ENCODE measurements around the gene WDR90.
"Not testable (repeated sequence)": the region's sequence is repeated elsewhere in the genome, so short reads cannot be mapped to it uniquely, and the experiment has no call there.

WDR90 gene

DNA sequence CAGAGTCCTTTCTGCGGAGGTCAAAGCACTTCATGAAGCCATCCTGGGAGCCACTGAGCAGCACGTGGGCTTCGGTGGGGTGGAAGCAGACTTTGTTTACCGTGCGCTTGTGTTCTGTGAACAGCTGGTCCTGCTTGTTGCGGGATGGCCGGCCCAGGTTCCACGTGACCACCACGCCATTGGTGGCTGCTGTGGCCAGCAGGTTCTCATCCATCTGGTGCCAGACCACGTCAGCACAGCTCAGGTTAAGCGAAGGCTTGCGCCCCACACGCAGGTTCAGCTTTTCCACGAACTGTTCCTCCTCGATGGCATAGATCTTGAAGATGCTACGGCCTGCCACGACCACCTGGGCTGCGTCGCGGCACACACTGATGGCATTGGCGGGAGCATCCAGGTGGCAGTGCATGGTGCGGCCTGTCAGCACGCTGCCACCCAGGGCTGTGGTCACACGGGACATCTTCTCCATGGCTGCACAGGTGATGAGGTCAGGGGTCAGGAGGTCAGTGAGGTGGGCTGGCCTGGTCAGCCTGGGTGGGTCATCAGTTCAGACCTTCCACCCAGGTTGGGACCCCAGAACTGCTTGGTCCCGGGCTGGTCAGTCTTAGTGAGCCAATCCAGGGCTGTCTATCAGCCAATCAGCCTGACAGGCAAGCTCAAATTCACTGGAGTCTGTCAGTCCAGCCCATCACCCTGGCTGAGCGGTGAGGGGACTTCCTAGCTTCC is 40.2 kb downstream of the WDR90 start:
- DNase-seq (ENCODE audit: low read depth) = no peak

DNA sequence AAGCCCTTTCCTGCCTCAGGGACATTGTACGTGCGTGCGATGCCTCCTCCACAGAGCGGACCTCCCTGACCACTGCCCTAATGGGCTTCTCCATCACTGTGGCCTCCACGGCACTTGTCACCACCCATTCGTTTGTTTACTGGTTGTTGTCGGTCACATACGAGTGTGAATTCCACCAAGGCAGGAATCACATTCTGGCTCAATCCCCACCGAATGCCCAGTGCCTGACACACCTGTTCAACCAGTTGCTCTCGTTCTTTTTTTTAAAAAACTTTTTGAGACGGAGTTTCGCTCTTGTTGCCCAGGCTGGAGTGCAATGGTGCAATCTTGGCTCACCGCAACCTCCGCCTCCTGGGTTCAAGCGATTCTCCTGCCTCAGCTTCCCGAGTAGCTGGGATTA is 42.1 kb downstream of the WDR90 start:
- not testable (repeated sequence) for DNase-seq (ENCODE audit: low read depth)

DNA sequence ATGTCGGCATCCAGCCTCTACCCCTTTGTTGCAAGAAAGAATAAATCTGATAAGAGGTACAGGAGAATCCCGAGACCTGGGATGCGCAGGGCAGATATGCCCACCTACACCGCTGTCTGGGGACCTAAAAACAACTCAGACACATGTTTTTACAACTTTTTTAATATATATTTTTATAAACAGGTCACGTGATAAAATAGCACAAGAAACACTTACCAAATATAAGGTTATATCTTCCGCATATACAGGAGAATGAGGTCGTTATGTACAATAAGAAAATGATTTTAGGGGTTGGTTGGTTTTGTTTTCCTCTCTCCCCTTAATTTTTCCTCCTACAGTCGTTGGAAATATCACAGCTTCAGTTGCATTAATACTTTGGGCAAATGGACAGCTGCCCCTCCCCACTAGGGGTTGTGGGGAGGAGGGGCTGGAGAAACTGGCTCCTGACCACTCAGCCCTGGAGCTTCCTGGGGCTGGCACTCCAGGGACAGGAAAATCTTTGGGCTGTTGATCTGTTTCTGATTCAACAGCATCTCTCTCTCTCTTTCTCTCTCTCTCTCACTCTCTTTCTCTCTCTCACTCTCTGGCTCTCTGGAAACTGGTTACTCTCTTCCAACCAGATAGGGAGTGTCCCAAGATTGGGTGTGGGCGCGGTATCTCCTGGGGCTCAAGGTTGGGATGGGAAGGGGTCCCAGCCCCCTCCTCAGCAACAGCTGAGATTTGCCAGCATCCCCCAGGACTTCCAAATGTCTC is 43.4 kb downstream of the WDR90 start:
- DNase-seq (ENCODE audit: low read depth) = no peak

- DNase-seq (ENCODE audit: low read depth) = no peak
Measured at GRCh38 chr16:693364-693763, 44.2 kb downstream of the WDR90 start.

DNA sequence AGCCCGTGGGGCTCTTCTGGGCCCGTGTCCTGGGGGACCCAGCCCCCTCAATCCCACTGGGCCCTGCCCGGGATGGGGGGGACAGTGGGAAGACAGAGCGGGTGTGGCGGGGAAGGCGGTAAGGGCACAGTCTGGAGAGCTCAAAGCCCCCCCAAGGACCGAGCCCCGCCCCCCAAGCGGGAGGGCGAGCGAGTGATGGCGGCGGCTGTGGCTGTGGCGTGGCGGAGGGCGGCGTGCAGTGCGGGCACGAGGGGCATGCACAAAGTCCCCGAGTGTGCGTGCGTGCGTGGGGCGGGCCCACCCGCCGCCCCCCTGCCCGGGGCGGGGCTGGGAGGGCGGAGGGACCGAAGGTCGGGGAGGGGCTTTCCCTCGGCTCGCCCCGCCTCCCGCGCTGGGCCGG is 44.6 kb downstream of the WDR90 start:
- DNase-seq (ENCODE audit: low read depth) = no peak

- no peak for DNase-seq (ENCODE audit: low read depth)
Measured at GRCh38 chr16:694187-694862, 45.2 kb downstream of the WDR90 start.

- DNase-seq (ENCODE audit: low read depth) = no peak
Measured at GRCh38 chr16:694863-695354, 45.7 kb downstream of the WDR90 start.

GRCh38 chr16:695355-696089 is 46.4 kb downstream of the WDR90 start:
- DNase-seq (ENCODE audit: low read depth) = no peak

DNA sequence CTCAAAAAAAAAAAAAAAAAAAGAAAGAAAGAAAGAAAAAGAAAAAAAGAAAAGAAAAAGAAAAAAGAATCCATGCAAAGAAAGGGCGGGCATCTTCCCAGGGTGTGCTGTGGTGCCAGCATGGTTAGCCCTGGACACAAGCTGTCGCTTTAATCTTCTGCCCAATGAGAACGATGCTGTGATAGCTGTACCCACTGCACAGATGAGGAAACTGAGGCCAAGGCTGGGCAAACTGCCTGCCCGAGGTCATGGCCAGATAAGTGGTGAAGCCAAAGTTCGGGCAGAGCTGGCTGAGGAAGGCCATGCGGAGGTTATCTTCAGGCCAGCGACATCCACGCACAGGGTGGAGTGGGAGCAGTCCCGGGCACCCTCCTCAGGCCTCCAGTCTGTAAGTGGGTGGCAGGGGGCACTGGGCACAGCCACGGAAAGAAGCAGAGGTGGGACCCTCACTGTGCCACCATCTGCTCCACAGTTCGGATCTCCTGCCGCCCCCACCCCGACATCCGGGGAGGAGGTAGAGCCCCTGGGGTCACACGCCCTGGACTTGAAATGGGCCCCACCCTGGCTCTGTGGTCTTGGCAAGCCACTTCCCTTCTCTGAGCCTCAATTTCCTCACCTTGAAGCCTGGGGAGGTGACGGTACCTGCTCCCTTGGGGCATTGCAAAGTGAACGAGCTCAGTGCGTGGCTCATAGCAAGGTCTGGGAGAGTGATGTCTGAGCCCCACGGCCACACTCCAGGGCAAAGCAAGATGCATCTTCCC is 49.9 kb downstream of the WDR90 start:
- no peak for DNase-seq (ENCODE audit: low read depth)

DNA sequence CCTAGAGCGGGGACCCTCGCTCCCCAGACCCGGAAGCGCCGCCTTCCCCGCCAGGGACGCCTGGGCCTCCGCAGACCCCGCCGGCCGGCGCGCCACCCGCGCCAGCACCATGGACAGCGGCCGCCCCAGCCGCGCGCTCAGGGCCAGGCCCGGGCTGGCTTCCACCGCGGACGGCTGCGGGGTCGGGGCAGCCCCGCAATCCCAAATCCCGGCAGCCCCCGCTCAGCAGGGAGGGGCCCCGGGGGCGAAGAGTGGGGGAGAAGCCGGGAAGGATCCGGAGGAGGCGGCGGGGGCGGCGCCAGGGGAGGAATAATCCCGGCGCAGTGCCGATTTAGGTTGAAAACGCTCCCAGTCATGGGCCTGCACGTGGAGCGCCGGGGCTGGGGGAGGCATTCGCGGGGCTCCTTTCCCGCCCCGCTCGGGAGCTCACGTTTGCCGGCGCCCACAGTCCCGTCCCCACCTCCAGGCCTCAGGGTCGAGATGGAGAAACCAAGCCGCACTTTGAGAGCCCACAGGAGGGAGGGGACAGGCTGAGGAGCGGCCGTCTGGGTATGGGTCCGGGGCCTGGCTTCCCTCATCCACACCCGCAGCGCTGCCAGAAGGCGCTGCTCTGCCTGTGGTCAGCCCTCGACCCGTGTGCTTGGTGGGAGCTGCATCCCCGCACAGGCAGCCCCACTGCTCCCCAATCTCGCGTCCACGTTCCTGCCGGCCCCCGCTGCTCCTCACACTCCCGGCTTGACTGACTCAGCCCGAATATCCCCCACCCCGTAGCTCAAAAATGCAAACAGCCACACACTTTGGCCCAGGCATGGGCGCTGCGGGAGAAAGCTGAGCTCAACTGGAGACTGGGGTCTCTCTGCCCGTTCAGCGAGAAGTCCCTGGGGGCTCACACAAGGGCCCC is 51.8 kb downstream of the WDR90 start:
- DNase-seq (ENCODE audit: low read depth) = no peak

DNA sequence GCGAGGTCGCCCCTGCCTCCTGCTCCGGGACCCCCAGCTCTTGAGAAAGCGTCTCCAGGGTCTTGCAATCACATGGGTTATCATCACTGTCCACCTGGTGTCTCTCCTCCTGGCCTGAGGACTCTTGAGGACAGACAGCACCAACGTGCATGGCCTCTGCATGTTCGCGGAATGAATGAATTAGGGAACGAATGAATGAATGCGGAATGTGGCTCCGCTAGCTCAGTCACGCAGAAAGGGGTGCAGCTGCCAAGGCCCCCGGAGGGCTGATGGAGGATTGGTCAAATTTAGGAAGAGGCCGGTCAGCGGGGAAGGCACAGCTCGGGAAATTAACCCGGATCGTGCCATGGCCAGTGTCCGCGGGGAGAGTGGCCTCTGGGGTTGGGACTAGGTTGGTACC is 53.2 kb downstream of the WDR90 start:
- no peak for DNase-seq (ENCODE audit: low read depth)

GRCh38 chr16:703406-703805 is 54.2 kb downstream of the WDR90 start:
- DNase-seq (ENCODE audit: low read depth) = no peak

GRCh38 chr16:704047-704446 is 54.9 kb downstream of the WDR90 start:
- DNase-seq (ENCODE audit: low read depth) = no peak

DNA sequence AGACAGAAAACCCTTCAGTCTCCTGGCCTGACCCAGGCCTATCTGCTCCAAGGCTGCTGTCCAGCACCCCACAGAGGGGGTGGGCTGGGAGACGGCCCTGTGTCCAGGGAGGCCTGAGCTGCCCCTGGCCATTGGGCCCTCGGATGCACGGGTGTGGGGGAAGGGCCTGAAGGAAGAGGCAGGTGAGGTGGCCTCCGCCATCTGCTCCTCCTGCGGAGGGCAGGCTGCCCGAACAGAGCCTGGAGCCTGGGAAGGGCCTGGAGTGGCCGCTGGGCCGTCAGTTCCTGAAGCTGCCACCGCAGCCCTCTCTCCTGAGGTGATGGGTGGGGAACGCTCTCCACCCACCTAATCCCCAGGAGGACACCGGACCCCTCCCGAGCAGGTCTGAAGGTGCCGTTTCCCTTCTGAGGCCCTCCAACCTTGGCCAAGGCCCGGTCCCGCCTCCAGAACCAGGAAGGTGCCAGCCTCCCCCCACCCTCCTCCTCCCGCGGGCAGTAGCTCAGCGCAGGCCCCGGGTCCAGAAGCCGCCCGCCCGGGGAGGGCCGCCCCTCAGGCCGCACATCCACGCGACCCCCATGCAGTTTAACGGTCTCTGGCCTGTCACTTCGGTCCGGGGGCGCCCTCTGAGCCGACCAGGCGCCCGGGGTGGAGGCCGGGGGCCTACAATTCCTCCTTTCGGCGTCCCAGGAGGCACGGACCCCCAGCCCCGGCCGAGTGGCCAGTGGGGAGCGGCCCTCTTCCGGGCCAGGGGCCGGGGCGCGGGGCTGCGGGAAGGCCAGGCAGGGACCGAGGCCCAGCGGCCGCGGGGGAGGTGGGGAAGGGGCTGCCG is 55.6 kb downstream of the WDR90 start:
- no peak for DNase-seq (ENCODE audit: low read depth)

DNA sequence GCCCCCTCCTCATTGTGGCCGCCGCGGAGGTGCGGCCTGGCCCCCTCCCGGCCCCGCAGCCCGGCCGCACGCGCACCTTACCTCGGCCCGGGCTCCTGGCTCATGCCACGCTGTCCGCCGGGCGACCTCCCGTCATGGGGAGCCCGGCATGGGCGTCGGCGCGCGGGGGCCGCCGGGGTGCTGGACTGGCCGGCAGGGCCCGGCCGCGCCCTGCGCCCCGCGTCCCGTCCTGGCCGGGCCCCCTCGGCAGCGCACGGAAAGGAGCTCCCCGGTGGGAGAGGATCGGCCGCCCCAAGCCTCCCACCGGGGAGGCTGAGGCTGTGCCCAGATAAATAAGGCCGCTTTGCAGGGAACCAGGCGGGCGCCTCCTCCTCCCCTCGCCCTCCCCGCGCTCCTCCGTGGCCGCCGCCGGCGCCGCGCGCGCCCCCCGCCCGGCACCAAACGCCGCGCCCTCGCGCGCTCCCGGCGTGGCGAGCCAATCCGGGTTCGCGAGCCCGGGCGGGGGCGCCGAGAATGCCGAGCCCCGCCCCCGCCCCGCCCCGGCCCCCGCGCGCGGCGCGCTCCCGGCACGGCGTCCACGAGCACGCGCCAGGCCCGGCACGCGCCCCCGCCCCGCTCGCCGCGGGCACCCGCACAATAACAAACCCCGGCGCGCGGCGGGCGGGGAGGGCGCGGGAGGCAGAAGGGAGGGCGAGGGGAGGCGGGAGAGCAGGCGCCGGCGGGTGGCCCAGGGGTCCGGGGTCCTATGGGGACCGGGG is 56.4 kb downstream of the WDR90 start, which contains the start of gene FBXL16:
TSS of gene FBXL16 (minus strand) at position 371 of the 758 bp plus-strand sequence. CDS start 8,396 bp downstream, outside the sequence.
- DNase-seq (ENCODE audit: low read depth) = no peak

- no peak for DNase-seq (ENCODE audit: low read depth)
Measured at GRCh38 chr16:706189-707061, 57.3 kb downstream of the WDR90 start.

GRCh38 chr16:707062-707538 is 57.9 kb downstream of the WDR90 start:
- no peak for DNase-seq (ENCODE audit: low read depth)

Data from ELR (cell line).